Testis (tissue), 2 donors: ENCODE measurements around the gene BRD4.

Experiments used
- POLR2A ChIP-seq: fragments of 450-650 bp; IDR thresholded peaks from one replicate; pipeline ENCODE4 v1.6.1; 2017; ENCODE audit warnings: antibody characterized with exemption, mild to moderate bottlenecking, moderate library complexity
- TF ChIP-seq, protein P1 (sequence below), 3 experiments: fragments of 450-650 bp in 2 of 3; fragments of 200-600 bp in 1 of 3; sonication (generic) in 1 of 3; IDR thresholded peaks; one replicate each; pipeline ENCODE4 v1.5.1; 2016 to 2019; ENCODE audit warnings: antibody characterized with exemption in 3 of 3, mild to moderate bottlenecking in 2 of 3, moderate library complexity in 1 of 3

DNA sequence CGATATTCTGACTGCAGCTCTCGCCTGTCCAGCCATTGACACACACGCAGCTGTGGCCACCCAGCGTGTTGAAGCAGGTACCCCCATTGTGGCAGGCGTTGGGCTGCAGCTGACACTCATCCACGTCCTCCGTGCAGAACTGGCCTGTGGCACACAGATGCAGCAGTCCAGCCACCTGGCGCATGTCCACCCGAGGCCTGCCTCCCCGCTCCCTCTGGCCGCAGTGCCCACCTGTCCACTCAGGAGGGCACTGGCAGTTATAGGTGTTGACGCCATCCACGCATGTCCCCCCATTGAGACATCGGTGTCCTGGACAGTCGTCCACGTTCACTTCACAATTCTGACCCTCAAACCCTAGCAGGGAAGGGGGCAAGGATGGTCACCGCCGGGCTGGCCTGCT is 140.8 kb downstream of the BRD4 start:
- TF ChIP-seq, protein P1, sequence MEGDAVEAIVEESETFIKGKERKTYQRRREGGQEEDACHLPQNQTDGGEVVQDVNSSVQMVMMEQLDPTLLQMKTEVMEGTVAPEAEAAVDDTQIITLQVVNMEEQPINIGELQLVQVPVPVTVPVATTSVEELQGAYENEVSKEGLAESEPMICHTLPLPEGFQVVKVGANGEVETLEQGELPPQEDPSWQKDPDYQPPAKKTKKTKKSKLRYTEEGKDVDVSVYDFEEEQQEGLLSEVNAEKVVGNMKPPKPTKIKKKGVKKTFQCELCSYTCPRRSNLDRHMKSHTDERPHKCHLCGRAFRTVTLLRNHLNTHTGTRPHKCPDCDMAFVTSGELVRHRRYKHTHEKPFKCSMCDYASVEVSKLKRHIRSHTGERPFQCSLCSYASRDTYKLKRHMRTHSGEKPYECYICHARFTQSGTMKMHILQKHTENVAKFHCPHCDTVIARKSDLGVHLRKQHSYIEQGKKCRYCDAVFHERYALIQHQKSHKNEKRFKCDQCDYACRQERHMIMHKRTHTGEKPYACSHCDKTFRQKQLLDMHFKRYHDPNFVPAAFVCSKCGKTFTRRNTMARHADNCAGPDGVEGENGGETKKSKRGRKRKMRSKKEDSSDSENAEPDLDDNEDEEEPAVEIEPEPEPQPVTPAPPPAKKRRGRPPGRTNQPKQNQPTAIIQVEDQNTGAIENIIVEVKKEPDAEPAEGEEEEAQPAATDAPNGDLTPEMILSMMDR (IDR thresholded peaks at IDR 0.05) = no peak
- TF ChIP-seq POLR2A = no peak
